HG02571 (cell line): ENCODE results near the gene HSD3B7.
"Not testable (repeated sequence)": the region's sequence is repeated elsewhere in the genome, so short reads cannot be mapped to it uniquely, and the experiment has no call there.

Source experiments
- ATAC-seq: cut with Tn5 transposase; IDR thresholded peaks from one replicate; pipeline ENCODE4 v1.9.1; 2021; ENCODE audit warnings: mild to moderate bottlenecking, moderate library complexity; ENCODE audit not compliant: unreplicated experiment

HSD3B7 gene

GRCh38 chr16:30998852-30999761 lies 14.1 kb downstream of the HSD3B7 start:
- ATAC-seq, result no peak

GRCh38 chr16:31000671-31001382 lies 15.8 kb downstream of the HSD3B7 start:
- no peak for ATAC-seq

- no peak for ATAC-seq
These were observed 16.7 kb downstream of the HSD3B7 start for GRCh38 chr16:31001507-31002249.

- ATAC-seq, result no peak
These were observed 17.3 kb downstream of the HSD3B7 start for GRCh38 chr16:31002250-31002700.

GRCh38 chr16:31002862-31003341 lies 17.9 kb downstream of the HSD3B7 start:
- ATAC-seq, result no peak

GRCh38 chr16:31003744-31004143 lies 18.7 kb downstream of the HSD3B7 start:
- ATAC-seq, result no peak

- no peak for ATAC-seq
These were observed 19.7 kb downstream of the HSD3B7 start for GRCh38 chr16:31004658-31005057.

GRCh38 chr16:31005350-31006085 lies 20.5 kb downstream of the HSD3B7 start:
- no peak for ATAC-seq

- no peak for ATAC-seq
These were observed 21.0 kb downstream of the HSD3B7 start for GRCh38 chr16:31006086-31006385.

- no peak for ATAC-seq
These were observed 21.6 kb downstream of the HSD3B7 start for GRCh38 chr16:31006589-31006988.

GRCh38 chr16:31007684-31008083 lies 22.7 kb downstream of the HSD3B7 start:
- no peak for ATAC-seq

GRCh38 chr16:31008149-31008548 lies 23.1 kb downstream of the HSD3B7 start:
- ATAC-seq, result no peak

- no peak for ATAC-seq
These were observed 23.5 kb downstream of the HSD3B7 start for GRCh38 chr16:31008551-31008950.

GRCh38 chr16:31009120-31009519 lies 24.1 kb downstream of the HSD3B7 start:
- ATAC-seq, result no peak

GRCh38 chr16:31009894-31010584 lies 25.0 kb downstream of the HSD3B7 start:
- no peak for ATAC-seq

- no peak for ATAC-seq
These were observed 25.7 kb downstream of the HSD3B7 start, which contains the start of gene STX1B for GRCh38 chr16:31010585-31011325. TSS of gene STX1B (minus strand) at chr16:31010638. CDS start at chr16:31010396, 242 bp downstream.

- not testable (repeated sequence) for ATAC-seq
These were observed 26.8 kb downstream of the HSD3B7 start for GRCh38 chr16:31011815-31012214.

GRCh38 chr16:31013292-31013691 lies 28.3 kb downstream of the HSD3B7 start:
- not testable (repeated sequence) for ATAC-seq

- no peak for ATAC-seq
These were observed 31.0 kb downstream of the HSD3B7 start for GRCh38 chr16:31016018-31016417.
